GM04503 (cell line): Measurements from ENCODE around the gene CNKSR3.
"Not testable (repeated sequence)": the region's sequence is repeated elsewhere in the genome, so short reads cannot be mapped to it uniquely, and the experiment has no call there.

ENCODE experiments used
- DNase-seq: peaks from one replicate; pipeline ENCODE4 v3.0.0-alpha.2; 2012; ENCODE audit warnings: low read depth

Gene CNKSR3

DNA sequence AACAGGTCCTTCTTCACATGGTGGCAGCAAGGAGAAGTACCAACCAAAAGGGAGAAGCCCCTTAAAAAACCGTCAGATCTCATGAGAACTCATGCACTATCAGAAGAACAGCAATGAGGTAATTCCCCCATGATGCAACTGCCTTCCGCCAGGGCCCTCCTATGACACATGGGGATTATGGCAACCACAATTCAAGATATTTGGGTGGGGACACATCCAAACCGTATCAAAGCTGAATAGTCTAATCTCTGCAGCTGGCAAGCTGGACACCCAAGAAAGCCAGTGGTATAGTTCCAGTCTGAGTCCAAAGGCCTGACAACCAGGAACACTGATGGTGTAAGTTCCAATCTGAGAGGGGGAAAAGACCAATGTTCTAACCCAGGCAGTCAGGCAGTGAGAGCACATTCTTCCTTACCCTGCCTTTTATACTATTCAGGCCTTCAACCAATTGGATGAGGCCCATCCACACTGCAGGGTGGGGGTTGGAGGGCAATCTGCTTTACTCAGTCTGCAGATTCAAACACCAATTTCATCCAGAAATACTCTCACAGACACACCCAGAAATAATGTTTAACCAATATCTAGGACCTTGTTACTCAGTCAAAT is 17.9 kb upstream of the CNKSR3 start:
- DNase-seq: no peak

DNA sequence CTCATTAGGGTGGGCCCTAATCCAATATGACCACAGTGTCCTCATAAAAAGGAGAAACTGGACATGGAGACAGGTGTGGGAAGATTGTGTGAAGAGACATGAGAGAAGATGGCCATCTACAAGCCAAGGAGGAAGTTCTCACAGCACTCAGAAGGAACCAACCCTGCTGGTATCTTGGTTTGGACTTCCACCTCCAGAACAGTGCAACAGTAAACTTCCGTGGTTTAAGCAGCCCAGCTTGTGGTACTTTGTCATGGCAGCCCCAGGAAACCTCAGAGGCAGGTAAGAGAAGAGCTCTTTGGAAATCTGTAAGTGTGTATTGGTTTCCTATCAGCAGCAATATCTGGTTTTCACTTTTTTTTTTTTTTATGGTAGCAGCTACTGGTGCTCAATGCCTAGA is 16.5 kb upstream of the CNKSR3 start:
- no peak for DNase-seq

DNA sequence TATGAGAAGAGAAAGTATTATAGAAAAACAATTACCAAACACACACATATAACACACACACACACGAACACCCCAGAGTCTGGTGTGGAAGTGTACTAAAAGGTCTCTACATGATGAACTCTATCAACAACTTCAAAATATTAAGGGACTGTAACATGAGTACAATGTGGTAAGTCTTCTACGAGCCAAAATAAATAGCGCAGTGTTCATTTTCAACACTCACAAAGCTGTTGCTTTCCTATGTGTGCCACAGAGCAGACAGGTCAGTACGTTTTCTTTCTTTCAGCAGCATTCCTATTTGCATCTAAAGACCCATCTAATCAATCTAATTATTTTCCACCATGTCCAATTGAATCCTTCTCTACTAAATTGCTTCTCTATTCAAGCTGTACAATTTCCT is 12.1 kb upstream of the CNKSR3 start:
- no peak for DNase-seq

DNA sequence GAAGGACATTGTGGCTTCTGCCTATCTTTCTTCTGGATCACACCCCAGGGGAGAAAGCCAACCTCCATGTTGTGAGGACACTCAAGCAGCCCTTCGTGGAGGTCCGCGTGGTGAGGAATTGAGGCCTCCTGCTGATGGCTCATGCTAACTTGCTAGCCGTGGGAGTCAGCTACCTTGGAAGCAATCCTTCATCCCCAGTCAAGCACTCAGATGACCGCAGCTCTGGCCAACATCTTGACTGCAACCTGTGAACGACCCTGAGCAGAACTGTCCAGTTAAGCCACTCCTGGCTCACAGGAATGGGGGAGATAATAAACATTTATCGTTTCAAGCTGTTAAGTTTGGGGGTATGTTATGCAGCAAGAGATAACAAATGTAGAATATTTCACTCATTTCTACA is 10.9 kb upstream of the CNKSR3 start:
- no peak for DNase-seq

- no peak for DNase-seq
Observed at GRCh38 chr6:154520280-154520679, 9.8 kb upstream of the CNKSR3 start.

DNA sequence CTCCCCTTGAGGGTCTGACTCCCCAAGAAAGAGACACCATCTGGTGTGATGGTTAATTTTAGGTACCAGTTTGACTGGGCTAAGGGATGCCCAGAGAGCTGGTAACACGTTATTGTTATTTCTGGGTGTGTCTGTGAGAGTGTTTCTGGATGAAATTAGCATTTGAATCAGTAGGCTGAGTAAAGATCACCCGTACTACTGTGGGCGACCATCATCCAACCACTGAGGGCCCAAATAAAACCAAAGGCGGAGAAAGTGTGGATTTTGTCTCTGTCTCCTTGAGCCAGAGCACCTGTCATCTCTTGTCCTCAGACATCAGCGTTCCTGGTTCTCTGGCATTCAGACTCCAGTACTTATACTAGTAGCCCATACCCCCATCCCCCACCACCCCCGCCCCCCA is 7.9 kb upstream of the CNKSR3 start:
- no peak for DNase-seq

- DNase-seq: no peak
Observed at GRCh38 chr6:154516276-154516675, 5.8 kb upstream of the CNKSR3 start.

GRCh38 chr6:154515826-154516225 is 5.3 kb upstream of the CNKSR3 start:
- DNase-seq: no peak

DNA sequence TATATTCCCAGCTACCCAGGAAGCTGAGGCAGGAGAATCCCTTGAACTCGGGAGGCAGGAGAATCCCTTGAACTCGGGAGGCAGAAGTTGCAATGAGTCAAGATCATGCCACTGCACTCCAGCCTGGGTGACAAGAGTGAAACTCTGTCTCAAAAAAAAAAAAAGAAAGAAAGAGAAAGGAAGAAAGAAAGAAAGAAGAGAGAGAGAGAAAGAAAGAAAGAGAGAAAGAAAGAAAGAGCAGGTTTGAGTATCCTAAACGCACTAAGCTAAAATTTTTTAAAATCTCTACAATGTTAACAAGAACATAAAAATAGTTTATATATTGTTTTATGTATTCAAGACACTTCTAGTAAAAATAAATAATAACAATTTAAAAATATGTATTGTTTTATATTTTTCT is 4.6 kb upstream of the CNKSR3 start:
- not testable (repeated sequence) for DNase-seq

- DNase-seq: no peak
Observed at GRCh38 chr6:154514481-154514880, 4.0 kb upstream of the CNKSR3 start.

DNA sequence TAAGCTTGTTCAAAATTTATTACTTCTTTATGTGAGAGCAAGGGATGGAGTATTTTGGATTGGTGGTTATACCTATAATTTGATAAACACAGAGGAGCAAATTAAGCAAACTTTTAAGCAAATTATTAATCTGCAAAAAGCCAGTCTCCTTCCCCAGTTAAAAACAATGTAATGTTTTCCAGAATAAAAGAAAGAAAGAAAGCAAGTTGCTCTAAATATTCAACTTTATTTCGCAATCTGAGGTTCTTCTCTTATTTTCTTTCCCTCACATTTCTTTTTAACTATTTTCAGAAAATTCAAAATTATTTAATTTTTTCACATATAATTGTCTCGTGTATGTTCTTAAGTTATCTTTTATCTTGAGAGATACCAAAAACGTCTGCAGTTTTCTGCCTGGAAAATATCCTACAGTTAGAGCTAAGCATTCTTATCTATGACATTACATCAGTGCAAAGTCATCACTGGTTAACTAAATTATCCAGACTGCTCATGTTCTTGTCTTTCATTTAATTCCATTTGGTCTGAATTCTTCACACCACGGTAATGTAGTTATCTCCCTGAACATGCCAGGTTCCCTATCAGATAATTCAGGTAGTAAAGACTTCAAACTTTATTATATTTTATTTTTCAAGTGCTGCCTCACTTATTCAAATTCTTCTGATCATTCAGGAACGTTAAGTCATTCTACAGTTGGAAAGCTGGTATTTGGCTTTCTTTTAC is 3.3 kb upstream of the CNKSR3 start:
- DNase-seq: no peak

GRCh38 chr6:154512201-154512600 is 1.7 kb upstream of the CNKSR3 start:
- no peak for DNase-seq

DNA sequence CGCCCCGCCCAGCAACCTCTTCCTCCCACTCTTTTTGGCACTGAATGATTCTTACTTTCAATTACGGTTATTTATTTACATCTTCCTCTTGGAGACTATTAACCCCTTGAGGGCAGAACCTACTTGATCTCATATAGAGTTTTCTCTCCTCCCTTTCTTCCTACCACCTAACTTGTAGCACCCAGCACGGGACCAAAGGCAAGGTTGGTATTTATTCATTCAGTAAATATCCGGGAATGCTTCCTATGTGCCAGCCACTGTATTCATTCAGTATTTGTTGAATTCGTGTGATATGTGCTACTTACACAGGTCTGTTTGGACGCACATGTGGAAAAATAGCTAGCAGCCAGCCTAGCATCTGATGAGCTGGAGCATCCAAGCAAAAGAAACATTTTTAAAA is 1.3 kb upstream of the CNKSR3 start:
- DNase-seq: no peak

- no peak for DNase-seq
Observed at GRCh38 chr6:154509421-154510143, 903 bp downstream of the CNKSR3 start.

DNA sequence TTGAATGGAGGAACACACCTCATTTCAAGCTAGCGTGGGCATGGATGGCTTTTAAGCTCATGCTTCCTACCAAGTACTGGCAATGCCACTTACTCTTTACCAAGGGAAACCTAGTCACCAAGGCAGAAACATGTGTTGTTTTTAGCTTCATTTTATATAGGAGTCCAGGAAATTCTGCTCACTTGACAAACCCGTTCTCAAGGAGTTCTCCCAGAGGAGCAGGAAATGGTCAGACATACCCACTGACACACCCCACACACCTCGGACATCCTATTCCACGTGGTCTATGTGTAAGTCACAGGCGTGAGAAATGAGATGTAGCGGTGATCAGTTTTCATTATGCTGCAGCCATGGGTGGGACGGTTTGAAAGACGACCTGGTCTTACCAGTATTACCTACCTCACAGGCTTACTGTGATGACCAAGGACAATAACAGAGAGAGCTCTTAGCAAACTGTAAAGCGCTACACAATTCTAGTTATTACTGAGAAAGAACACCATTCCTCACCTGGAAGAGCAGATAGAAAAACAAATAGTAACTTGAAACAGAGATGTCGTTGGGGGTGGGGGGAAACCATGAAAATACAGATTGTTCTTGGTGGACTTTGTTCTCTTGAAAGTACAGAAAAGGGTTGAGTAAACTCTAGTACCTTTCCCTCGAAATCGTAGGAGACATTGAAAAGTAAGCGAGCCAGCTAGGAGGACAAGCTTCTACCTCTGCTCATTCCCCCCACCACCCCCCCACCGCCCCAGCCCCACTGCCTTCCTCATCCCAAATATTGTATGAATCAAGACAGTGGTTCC is 1.7 kb downstream of the CNKSR3 start:
- DNase-seq: no peak

DNA sequence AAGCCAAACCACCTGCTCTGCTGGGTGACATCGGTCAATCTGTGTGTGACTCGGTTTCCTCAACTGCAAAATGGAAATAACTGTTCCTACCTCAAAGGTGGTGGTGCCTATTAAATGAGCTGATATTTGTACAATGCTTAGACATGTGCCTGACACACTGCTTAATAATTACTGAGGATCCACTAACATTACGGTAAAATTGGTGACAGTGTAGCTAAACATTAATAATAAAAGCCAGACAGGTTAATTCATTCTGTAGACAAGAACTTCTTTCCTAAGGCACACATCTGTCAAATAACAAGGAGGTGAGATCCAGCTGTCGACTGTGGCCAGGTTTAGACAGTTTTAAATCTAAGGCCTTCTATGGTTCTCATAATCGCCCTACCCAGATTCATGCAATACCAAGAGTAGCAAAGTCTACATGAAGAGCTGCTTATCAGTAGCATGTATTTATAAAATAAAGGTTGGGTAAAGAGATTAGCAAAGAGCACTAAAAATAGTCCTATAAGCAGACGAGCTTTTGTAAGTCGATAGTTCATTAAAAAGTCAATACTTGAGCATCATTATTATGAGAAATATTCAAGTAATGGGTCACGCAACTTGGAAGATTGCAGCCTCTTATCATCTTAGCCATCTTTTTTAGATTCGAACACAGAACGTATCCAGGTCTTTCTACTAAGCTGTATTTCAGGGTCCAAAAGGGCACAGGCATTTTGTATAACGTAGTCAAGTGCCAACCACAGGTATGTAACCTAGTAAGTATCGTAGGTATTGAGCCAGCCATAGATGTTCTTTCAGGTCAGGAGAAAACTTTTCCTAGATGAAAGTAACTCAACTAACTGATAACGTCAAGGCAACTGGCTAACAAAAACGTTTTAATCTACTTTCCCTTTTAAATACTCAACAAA is 3.2 kb downstream of the CNKSR3 start:
- DNase-seq: no peak

DNA sequence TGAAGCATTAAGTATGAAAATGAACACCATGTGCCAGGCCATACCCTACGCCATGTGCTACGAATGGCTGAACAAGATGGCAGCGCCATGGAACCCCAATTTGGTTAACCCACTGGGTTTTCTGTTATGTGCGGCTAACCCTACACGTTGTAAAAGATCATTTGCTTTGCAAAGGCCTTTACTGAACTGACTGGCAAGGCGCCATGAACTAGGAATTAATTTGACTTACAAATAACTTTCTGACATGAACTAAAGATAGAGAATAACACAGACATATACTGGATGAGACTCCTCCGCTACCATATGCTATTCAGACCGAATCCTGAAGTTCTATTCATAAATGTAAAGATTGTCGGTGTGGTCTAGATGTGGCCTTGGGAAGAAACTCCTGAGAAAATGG is 3.9 kb downstream of the CNKSR3 start:
- DNase-seq: no peak

- DNase-seq: no peak
Observed at GRCh38 chr6:154506108-154506507, 4.4 kb downstream of the CNKSR3 start.

DNA sequence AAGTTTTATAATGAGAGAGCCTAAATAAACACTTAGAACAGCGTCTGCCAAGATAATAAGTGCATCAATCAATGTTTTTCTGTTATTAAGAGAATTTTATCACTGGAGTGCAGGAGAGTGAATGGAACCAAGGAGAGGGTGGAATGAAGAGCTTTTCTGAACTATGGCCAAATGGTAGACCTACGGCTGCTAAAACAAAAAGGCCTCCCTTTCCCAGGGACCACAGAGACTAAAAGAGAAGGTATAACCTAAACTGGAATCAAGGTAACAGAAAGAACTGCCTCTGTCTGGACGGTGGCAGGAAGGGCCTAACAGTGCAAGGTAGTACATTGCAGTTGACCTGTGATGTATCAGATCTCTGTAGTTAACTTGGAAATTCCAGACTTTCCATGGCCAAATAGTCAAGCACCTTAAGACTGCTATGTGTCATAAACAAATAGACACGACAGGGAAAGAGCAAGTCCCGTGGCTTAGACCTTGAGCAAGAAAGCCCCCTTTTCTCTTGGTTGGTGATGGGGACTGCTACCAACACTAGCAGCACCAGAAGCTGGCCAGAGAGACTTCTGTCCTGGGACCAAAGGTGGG is 5.5 kb downstream of the CNKSR3 start:
- no peak for DNase-seq

- no peak for DNase-seq
Observed at GRCh38 chr6:154504102-154504501, 6.4 kb downstream of the CNKSR3 start.

- DNase-seq: no peak
Observed at GRCh38 chr6:154503658-154504057, 6.8 kb downstream of the CNKSR3 start.
